GM19397 (cell line): ENCODE results near the gene MARCHF2.

ENCODE experiments used
- ATAC-seq: cut with Tn5 transposase; IDR thresholded peaks from one replicate; pipeline ENCODE4 v1.9.1; 2021; ENCODE audit warnings: mild to moderate bottlenecking, moderate library complexity; ENCODE audit not compliant: unreplicated experiment

The MARCHF2 gene

DNA sequence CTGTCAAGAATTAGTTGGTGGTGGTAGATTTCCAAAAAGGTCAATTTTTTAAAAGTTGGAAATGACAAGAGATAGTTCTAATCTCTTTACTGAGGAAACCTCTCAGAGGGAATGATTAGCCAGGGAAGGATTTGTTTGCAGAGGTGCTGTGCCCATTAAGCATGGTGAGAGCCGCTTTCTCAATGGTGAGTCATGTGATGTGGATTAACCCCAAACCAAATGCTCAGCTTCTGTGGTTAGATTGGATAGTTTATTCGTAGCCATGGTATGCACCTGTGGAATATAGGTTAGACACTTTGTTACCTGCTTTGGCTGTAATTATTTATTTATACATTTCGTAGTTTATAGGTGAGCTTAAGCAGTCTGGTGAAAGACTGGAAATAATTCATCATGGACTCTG, 38.8 kb downstream of the MARCHF2 start:
- ATAC-seq: no peak

DNA sequence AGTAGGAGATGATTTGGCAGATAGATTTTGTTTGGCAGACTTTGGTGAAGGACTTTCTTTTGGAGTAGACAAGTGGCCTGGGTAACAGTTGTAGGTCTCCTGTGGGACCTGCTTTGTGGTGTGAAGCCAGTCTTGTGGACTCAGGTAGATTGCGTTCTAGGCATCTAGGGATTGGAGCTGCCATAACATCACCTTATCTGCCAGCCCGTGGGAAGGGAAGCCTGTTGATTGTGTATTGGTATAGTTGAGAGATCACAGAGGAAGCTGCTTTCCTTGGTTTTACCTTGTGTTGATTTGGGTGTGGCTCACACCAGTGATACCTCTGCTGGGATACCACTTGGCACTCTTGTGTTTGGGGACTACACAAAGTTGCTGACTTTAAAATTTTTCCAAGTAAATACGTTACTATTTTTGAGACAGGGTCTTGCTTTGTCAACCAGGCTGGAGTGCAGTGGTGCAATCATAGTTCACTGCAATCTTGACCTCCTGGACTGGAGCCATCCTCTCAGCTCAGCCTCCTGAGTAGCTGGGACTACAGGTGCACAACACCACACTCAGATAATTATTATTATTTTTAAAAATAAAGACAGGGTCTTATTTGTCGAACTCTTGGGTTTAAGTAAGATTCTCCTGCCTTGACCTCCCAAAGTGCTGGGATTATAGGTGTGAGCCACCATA, 39.5 kb downstream of the MARCHF2 start:
- ATAC-seq: no peak

DNA sequence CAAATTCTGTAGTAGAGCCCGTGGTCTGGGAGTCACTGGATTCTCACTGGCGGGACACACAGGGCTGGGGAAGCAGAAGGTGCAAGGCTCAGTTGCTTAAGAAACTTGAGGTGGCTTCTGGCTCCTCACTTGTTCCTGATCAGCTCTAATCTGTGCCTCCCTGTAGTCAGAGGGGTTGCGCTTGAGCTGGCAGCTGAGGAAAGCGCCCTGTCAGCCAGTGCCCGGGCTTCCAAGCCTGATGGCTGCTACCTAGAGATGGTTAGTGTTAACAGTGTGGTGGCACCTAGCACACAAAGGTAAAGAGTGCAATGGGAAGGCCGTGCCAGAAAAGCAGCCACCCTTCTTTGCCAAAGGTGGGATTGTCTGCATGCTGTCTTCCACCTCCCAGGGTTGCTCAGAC, 40.5 kb downstream of the MARCHF2 start:
- no peak for ATAC-seq

DNA sequence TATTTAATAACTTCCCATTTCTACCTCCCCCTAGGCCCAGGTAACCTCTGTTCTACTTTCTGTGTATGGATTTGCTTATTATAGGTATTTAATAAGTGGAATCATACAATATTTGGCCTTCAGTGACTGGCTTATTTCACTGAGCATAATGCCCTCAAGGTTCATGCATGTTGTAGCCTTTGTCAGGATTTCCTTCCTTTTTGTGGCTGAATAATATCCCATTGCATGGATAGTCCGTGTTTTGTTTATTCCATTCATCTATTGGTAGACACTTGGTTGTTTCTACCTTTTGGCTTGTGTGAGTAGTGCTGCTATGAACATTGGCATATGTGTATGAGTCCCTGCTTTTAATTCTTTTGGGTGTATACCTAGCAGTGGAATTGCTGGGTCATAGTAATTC, 41.1 kb downstream of the MARCHF2 start:
- ATAC-seq: no peak

DNA sequence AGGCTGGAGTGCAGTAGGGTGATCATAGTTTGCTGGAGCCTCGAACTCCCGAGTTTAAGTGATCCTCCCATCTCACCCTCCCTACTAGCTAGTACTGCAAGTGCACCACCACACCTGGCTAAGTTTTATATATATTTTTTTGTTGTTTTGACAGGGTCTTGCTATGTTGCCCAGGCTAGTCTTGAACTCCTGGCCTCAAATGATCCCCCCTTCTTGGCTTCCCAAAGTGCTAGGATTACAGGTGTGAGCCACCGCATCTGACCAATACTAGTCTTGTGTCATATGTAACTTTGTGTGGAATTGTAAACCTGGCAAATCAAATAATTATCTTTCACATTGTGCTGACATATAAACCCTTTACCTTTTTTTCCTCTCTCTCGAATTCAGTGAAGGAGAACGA, 41.9 kb downstream of the MARCHF2 start:
- no peak for ATAC-seq

DNA sequence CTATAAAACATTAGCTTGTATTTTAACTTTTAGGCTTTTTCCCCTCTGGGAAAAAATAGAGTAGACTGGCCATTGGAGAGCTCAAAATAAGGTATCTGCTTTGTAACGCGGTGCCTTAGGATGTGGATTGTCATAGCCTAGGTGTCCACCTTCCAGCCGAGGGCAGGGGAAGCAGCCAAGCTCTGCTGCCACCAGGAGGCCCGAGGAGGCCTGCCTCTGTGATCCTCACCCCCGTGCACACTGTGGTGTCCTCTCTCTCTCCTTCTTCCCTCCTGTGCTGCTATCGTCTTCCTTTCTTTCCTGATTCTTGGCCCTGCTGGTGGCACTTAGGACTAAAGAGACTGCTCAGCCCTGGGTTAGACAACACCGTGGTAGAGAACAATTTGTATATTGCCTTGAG, 43.0 kb downstream of the MARCHF2 start:
- no peak for ATAC-seq

DNA sequence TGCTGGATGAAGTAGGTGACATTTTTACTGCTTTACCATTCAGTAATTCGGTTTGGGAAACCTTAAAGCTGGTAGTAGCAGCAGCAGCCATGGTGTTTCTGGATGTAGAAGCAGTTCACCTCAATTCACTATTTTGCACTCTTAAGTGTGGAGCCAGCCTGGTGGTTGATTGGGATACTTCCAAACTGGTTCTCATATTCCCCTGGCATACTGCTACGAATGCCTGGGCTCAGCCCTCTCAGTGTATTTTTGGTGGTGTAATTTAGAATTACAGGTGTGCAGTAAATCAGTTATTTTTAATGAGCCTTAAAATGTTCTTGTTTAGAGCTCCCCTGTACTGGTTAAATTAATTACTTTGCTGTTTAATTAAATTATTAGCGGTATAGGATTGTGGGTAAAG, 44.1 kb downstream of the MARCHF2 start:
- ATAC-seq: no peak

DNA sequence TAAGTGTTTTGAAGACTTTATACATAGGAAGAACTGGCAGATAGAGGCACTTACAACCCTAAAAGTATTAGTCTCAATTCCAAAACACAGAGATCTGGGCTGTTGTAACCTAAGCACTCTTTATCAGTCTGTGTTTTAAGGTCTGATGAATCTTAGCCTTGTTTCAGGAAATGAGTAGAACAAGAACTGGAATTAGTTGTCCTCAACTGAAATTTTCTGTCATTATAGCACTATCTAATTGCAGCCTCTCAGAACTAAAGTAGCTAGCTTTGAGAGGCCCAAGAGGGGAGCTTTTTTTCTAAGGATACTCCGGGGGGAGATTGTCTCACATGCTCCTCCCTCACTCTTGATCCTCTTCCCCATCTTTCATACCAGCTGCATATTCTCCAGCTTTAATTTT, 44.7 kb downstream of the MARCHF2 start:
- ATAC-seq: no peak

DNA sequence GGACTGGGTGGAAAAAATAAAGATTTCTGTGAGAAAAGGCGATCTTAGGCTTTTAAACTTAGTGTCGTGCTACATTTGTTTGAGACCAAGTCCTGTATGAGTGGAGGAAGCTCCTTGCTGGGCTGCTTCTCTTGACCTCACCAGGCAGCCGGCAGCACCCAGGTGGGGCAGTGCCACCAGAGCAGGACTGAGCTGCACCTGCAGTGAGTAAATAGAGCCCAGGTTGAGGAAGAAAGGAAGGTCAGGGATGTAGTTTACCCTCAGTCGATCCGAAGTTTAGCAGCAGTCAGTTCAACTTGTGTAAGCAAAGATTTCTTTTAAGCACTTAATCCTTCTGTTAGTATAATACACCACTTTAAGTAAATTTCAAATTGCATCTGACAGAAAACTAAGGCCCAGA, 45.3 kb downstream of the MARCHF2 start:
- ATAC-seq: no peak

DNA sequence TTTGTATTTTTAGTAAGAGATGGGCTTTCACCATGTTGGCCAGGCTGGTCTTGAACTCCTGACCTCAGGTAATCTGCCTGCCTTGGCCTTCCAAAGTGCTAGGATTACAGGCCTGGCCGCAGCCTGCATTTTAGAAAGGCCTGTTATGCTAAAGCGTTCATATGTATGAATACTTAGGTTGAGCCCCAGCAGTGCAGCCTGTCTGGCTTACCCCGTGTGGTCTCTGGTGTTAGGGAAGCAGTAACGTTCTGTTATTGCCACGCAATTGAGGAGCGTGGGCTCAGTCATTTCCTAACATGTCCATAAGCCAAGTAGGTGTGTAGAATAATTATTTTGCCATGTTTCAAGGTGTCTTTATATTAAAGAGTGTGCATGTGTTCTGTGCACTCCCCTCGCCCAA, 46.0 kb downstream of the MARCHF2 start:
- no peak for ATAC-seq

DNA sequence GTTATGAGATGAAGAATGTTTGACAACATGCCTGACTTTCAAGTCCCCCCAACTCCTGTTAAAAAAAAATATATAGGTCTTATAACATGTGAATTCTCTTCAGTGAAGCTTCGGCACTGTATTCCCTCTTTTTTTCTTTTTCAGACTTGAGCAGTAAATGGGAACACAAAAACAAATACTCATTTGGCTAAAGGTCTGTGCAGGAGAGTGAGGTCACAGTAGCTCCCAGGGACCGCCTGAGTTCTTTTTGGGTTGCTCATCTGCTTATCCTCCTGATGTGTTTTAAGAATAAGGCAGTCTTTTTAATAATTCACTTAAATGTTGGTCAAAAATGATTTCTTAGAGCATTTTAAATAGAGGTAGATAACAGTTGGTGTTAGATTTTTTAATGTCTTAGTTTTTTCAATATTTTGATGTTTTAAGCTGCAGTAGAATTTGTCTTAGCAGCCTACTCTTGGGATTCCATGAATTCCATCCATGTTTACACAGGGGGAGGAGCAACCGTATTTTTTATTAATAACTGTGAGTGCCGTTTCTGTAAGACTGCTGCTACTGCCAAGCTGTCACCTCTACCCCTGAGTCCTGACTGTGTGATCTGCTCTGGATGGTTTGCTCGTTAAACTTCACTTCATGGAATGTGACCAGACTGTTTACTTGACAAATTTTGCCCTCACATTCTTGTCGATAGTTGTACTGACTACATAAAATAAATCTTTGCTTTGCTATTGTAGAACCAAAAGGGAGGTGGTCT, 46.6 kb downstream of the MARCHF2 start:
- no peak for ATAC-seq

DNA sequence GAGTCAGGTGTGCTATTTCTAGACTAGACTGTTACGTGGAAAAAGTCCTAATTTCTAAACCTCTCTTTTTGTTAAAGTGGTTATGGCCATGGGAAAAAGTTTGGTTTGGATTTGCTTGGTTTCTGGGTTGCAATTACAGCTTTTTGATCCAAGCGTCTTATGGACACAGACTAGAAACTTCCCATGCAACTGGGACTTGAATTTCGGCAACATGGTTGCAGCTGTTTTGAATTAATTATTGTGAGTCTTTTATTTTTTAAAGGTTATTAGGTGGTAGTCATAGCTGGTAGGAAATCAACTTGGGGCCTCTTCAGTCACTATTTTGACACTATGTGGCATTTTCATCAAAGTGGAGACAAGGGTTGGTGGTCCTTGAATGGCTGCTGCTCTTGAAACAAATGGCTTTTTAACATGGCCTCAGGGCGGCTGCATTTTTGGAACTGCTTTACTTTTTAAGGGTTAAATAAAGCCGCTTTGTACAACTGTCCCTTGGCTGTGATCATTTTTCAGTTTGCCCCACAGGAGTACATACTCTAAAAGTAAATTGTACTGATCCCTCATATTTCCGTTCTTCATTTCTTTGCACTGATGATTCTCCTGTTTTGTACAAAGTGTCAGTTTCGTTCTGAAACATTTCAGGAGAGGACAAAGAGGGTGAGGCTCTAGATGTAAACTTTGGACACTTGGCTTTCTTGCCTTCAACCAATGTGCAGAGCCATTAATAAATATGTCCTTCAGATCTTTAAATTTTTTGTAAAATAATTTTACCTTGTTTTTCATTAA, 47.6 kb downstream of the MARCHF2 start:
- ATAC-seq: no peak

DNA sequence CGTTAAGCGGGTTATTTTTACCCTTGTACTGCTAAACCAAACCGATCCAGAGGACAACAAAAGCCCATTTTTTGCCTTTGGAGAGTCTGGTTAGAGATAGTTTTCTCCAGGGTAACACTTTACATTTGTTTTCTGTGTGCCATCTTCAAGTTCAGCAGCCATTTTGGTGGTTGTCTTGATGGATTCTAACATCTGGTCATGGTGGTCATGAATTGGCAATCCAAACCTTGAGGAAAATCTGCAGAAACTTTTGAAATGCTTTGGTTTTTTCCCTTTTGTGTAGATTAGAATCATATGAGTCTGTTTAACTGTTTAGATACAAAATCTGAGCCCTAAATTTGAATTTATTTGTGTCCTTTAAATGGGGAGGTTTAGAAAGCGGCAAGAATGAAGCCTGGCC, 48.3 kb downstream of the MARCHF2 start:
- ATAC-seq: no peak

DNA sequence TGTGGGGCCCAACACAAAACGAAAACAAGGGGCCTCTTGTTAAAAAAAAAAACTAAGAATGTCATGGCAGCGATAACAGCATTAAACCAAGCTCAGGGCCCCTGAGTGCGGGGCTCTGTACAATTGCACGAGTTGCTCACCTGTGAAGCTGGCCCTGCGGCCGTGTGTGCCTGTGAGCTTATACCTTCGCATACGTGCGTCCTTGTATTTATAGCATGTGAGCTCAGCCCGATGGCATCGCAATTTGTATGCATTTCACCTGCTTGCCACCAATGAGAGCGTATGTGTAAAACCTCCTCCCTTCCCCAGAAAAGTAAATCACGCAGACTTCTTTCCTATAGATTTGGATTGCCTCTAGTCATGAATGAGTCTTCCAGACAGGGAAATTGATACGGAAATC, 48.8 kb downstream of the MARCHF2 start:
- no peak for ATAC-seq

DNA sequence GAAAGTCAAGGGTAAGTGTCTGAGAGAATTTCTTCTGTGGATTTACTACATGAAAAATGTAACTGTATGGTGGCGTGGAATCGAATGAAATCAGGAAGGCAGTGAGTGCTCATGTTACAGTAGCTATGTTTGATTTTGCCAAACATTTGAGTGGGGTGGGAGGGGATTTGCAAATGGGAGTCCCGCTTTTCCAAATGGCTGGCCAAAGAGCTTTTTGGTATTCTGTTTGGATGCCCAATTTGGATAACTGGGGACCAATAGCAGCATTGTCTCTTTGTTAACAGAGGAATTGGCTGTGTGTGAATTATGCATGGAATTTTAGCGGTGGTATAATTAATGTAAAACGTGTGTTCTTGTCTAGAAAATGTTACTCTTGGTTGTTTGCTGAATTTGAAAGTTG, 49.5 kb downstream of the MARCHF2 start:
- no peak for ATAC-seq

DNA sequence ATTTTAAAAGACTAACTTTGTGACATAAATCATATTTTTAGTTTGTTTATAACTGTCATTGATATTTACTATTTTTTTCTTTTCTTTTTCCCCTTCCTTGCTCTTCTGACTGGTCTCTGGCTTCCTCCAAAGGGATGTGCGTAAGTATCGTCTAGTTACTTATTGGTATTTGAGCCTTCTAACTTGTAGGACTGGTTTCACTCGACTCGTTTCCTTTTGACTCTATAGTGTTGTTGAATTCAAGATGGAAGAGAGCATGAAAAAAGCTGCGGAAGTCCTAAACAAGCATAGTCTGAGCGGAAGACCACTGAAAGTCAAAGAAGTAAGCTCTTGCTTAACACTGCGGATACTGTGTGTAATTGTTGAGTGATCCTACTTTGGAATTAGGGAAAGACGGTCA, 50.3 kb downstream of the MARCHF2 start:
- no peak for ATAC-seq

DNA sequence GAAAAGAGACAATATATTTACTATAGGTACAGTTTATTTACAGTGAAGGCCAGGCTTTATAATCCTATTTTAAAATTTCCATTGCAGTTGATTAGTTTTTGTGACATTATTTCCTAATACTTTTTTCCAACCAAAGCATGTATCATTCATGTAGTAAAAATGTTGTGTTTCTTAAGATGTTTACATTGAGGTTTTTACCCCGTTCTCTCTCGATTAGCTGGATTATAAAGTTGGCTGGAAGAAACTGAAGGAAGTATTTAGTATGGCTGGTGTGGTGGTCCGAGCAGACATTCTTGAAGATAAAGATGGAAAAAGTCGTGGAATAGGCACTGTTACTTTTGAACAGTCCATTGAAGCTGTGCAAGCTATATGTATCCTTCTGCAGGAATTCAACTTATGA, 52.9 kb downstream of the MARCHF2 start:
- ATAC-seq: no peak

DNA sequence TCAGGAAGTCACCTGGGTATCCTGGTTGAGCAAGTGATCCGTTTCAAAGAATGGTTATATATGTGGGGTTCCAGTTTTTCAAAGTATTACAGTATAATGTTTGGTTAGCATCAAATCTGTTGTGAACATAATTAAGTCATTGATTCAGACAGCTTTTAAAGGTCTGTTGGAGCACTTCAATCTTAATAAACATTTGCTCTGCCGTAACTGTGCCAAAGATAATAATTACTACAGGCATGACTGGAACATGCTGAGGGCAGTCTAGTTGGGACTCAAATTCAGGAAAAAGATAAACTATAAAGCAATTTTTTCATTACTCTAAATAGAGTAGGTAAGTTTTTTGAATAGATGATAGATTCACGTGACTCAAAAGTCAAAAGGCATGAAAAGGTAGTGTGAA, 55.0 kb downstream of the MARCHF2 start:
- ATAC-seq: no peak

DNA sequence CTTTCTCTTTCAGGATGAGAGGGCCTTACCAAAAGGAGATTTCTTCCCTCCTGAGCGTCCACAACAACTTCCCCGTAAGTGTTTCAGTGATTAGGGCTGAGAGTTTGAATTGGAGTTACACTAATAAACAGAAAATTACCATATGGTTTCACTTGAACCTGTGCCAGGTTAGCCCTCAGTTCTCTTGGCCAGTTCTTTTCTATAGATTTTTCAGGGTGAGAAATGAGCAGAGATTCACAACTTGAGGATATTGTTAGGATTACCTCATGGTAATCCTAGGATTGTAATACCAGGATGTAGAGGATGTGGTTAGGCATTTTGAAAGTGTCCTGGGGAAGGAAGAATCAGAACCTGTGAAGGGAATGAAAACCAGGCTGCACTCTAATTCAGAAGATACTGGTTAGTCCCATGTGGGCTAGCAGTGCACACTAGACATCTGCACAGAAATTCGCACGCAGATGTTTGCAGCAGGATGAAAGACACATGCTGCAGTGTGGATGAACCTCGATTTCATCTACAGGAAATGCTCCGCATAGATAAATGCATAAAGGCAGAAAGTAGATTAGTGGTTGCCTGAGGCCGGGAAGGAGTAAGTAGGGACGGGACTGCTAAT, 55.8 kb downstream of the MARCHF2 start:
- no peak for ATAC-seq

DNA sequence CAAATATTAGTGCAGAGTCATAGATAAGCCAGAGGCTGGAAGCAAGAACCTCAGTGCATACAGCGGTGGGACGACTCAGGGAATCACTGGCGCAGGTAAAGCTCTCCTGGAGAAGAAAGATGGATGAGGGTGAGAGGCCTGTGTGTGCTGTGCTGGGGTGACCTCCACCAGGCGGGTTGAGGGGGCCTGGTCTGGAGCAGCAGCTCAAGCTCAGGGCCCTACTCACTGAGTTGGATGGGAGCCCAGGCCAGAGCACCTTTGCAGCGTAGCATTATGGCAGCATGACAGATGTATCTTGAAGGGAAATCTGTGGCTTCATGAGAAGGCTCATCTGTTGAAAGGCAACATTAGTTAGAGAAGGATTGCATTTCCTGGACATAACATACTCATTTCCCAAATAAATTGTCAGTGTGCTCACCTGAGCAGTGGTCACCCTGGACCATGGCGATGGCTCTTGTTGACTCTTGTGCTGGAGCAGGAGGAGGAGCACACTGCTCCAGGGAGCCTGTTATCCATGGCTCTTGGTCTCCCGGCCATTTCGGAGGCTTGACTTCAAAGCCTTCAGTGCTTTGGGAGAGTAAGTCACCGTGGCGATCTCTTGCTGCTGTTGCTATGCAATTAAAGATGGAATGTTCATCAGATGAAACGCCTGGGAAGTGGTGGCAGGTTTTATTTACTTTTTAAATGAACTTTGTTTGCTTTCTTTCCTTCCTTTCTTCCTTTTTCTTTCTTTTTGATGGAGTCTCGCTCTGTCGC, 56.7 kb downstream of the MARCHF2 start:
- ATAC-seq: no peak
